WTC11 (cell line): ENCODE data around the gene GALNT4. TPM values are rescaled to one million over a fixed set of nuclear protein-coding genes. Genes with fewer than 3 reads are reported as not detected.

Experiments used
- ATAC-seq: fragments of 200-7000 bp; cut with Tn5 transposase; 2 replicates; pipeline ENCODE4 v1.10.0; 2021; ENCODE audit warnings: mild to moderate bottlenecking, moderate library complexity
- CTCF ChIA-PET: fragments of 300-600 bp; sonication (Branson Sonifier 250); formaldehyde crosslinking; loops from one replicate; lab custom pipeline; 2021; ENCODE audit warnings: antibody characterized with exemption; lab: Charles Lee
- POLR2A ChIA-PET: fragments of 350-600 bp; sonication (Branson Sonifier 250); formaldehyde crosslinking; loops from one replicate; lab custom pipeline; 2021; ENCODE audit warnings: antibody characterized with exemption; lab: Charles Lee
- DNase-seq: peaks from one replicate; pipeline ENCODE4 v3.0.0; 2021; ENCODE audit warnings: low spot score
- H3K27ac Mint-ChIP-seq: 2 replicates; pipeline ENCODE4 v1.8.0; 2021; ENCODE audit warnings: mixed read lengths
- H3K27me3 Mint-ChIP-seq: 2 replicates; pipeline ENCODE4 v1.8.0; 2021; ENCODE audit warnings: low read depth, mild to moderate bottlenecking, moderate library complexity, mixed read lengths
- H3K36me3 Mint-ChIP-seq: 2 replicates; pipeline ENCODE4 v1.8.0; 2021; ENCODE audit warnings: mixed read lengths
- H3K4me1 Mint-ChIP-seq: 2 replicates; pipeline ENCODE4 v1.8.0; 2022; ENCODE audit warnings: mixed read lengths
- H3K4me3 Mint-ChIP-seq: 2 replicates; pipeline ENCODE4 v1.8.0; 2021; ENCODE audit warnings: mild to moderate bottlenecking, moderate library complexity, mixed read lengths
- H3K9me3 Mint-ChIP-seq: 2 replicates; pipeline ENCODE4 v1.8.0; 2021; ENCODE audit warnings: mixed read lengths
- ELF4 ChIP-seq: sonication (generic); formaldehyde crosslinking; IDR thresholded peaks from 2 replicates; pipeline ENCODE4 v1.8.1; 2022; ENCODE audit warnings: low read depth, mild to moderate bottlenecking, moderate library complexity, missing genetic modification reagents
- EMX1 ChIP-seq: fragments of 250-450 bp; sonication (Bioruptor Pico); IDR thresholded peaks from 2 replicates; pipeline ENCODE4 v1.8.0; 2021; ENCODE audit warnings: mild to moderate bottlenecking
- GABPB1 ChIP-seq: sonication (generic); formaldehyde crosslinking; IDR thresholded peaks from 2 replicates; pipeline ENCODE4 v1.8.1; 2023; ENCODE audit warnings: mild to moderate bottlenecking, missing genetic modification reagents
- GRHL2 ChIP-seq: fragments of 250-450 bp; sonication (Bioruptor Pico); IDR thresholded peaks from 2 replicates; pipeline ENCODE4 v1.8.0; 2022; ENCODE audit warnings: mild to moderate bottlenecking, moderate library complexity; ENCODE audit not compliant: insufficient replicate concordance, severe bottlenecking
- JUN ChIP-seq: sonication (generic); formaldehyde crosslinking; IDR thresholded peaks from 2 replicates; pipeline ENCODE4 v1.8.0; 2023; ENCODE audit warnings: mild to moderate bottlenecking, missing genetic modification reagents
- NR2C2 ChIP-seq: sonication (generic); formaldehyde crosslinking; IDR thresholded peaks from 2 replicates; pipeline ENCODE4 v1.8.0; 2022; ENCODE audit warnings: mild to moderate bottlenecking, missing genetic modification reagents
- TEAD1 ChIP-seq: sonication (generic); formaldehyde crosslinking; IDR thresholded peaks from 2 replicates; pipeline ENCODE4 v1.8.0; 2022; ENCODE audit warnings: mild to moderate bottlenecking, missing genetic modification reagents
- ZNF317 ChIP-seq: sonication (generic); formaldehyde crosslinking; IDR thresholded peaks from 2 replicates; pipeline ENCODE4 v1.8.1; 2023; ENCODE audit warnings: low read depth, mild to moderate bottlenecking, moderate library complexity, missing genetic modification reagents, borderline replicate concordance
- total RNA-seq: library from RNA; stranded (reverse); gene quantifications from 3 replicates; pipeline ENCODE4 v1.2.3, GENCODE V29; 2021
- TF ChIP-seq, protein P1 (sequence below): sonication (generic); formaldehyde crosslinking; IDR thresholded peaks from 2 replicates; pipeline ENCODE4 v1.8.0; 2023; ENCODE audit warnings: mild to moderate bottlenecking, missing genetic modification reagents
- TF ChIP-seq, protein P2 (sequence below): sonication (generic); formaldehyde crosslinking; IDR thresholded peaks from 2 replicates; pipeline ENCODE4 v1.8.1; 2023; ENCODE audit warnings: mild to moderate bottlenecking, missing genetic modification reagents, moderate library complexity
- TF ChIP-seq, protein P3 (sequence below): sonication (generic); formaldehyde crosslinking; IDR thresholded peaks from 2 replicates; pipeline ENCODE4 v1.8.1; 2022; ENCODE audit warnings: mild to moderate bottlenecking, moderate library complexity, missing genetic modification reagents
- TF ChIP-seq, protein P4 (sequence below): fragments of 250-450 bp; sonication (Bioruptor Pico); IDR thresholded peaks from 2 replicates; pipeline ENCODE4 v1.9.0; 2021; ENCODE audit warnings: mild to moderate bottlenecking, borderline replicate concordance
- TF ChIP-seq, protein P5 (sequence below): sonication (generic); formaldehyde crosslinking; IDR thresholded peaks from 2 replicates; pipeline ENCODE4 v1.8.0; 2022; ENCODE audit warnings: missing genetic modification reagents

GALNT4 gene
- total RNA-seq, 1 experiment from 2014 or later, result 3.9 TPM

DNA sequence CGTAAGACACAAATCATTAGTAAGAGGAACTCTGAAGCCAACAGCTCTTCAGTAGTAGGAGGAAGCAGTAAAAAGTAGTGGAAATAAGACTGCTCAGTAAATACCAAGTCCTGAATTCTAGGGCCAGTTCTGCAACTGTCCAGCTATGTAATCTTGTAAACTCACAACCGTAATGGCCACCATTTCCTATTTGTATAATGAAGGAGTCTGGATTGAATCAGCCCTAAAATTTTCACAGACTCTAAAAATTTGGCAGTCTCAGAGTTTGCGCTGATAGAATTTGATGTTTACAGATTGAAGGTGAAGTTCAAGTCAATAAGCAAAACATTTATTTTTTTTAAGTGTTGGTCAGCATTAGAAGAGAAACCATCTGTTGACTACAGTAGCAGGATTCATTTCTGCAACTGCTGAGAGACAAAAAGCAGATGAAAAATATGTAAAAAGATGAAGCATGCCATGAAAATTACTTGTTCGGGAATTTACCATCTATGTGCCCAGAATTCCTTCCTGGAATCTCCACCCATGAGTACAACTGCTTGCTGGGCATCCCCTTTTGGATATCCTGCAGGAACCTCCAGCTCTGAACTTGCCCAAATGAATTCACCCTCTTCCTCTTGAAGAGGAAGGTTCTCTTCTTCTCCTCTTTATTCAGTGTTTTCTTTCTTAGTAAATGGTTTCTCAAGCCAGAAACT lies 47.5 kb downstream of the GALNT4 start:
- no peak for ATAC-seq

More for the DNA sequence above, 47.5 kb downstream of the GALNT4 start:
- Mint-ChIP-seq H3K27ac (no peak overlapping the region), H3K27me3 (no peaks in the 10 kb centered on the region), H3K4me3 (no peak overlapping the region), H3K9me3 (no peaks in the 10 kb centered on the region), H3K4me1 (no peaks in the 10 kb centered on the region), H3K36me3 (no peaks in the 10 kb centered on the region)
- CTCF ChIA-PET, result interaction anchor here (1.0 to 1.7 kb wide), 4 partner anchors 9 to 458 kb away, joined by 3 to 5 read pairs (median 4); no protein-coding TSS in a partner anchor
- TF ChIP-seq EMX1 (CRISPR knock-in tag), result no peak
- TF ChIP-seq TEAD1, result no peak
- TF ChIP-seq JUN (CRISPR knock-in tag), result no peak
- TF ChIP-seq GABPB1 (CRISPR knock-in tag), result no peak
- TF ChIP-seq, protein P1, sequence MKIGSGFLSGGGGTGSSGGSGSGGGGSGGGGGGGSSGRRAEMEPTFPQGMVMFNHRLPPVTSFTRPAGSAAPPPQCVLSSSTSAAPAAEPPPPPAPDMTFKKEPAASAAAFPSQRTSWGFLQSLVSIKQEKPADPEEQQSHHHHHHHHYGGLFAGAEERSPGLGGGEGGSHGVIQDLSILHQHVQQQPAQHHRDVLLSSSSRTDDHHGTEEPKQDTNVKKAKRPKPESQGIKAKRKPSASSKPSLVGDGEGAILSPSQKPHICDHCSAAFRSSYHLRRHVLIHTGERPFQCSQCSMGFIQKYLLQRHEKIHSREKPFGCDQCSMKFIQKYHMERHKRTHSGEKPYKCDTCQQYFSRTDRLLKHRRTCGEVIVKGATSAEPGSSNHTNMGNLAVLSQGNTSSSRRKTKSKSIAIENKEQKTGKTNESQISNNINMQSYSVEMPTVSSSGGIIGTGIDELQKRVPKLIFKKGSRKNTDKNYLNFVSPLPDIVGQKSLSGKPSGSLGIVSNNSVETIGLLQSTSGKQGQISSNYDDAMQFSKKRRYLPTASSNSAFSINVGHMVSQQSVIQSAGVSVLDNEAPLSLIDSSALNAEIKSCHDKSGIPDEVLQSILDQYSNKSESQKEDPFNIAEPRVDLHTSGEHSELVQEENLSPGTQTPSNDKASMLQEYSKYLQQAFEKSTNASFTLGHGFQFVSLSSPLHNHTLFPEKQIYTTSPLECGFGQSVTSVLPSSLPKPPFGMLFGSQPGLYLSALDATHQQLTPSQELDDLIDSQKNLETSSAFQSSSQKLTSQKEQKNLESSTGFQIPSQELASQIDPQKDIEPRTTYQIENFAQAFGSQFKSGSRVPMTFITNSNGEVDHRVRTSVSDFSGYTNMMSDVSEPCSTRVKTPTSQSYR (CRISPR knock-in tag), result no peak
- TF ChIP-seq, protein P2, sequence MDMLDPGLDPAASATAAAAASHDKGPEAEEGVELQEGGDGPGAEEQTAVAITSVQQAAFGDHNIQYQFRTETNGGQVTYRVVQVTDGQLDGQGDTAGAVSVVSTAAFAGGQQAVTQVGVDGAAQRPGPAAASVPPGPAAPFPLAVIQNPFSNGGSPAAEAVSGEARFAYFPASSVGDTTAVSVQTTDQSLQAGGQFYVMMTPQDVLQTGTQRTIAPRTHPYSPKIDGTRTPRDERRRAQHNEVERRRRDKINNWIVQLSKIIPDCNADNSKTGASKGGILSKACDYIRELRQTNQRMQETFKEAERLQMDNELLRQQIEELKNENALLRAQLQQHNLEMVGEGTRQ (CRISPR knock-in tag), result no peak
- TF ChIP-seq NR2C2, result no peak
- no peak for TF ChIP-seq ZNF317 (CRISPR knock-in tag)
- no peak for TF ChIP-seq ELF4 (CRISPR knock-in tag)
- TF ChIP-seq, protein P3, sequence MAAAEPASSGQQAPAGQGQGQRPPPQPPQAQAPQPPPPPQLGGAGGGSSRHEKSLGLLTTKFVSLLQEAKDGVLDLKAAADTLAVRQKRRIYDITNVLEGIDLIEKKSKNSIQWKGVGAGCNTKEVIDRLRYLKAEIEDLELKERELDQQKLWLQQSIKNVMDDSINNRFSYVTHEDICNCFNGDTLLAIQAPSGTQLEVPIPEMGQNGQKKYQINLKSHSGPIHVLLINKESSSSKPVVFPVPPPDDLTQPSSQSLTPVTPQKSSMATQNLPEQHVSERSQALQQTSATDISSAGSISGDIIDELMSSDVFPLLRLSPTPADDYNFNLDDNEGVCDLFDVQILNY (CRISPR knock-in tag), result no peak
- TF ChIP-seq, protein P4, sequence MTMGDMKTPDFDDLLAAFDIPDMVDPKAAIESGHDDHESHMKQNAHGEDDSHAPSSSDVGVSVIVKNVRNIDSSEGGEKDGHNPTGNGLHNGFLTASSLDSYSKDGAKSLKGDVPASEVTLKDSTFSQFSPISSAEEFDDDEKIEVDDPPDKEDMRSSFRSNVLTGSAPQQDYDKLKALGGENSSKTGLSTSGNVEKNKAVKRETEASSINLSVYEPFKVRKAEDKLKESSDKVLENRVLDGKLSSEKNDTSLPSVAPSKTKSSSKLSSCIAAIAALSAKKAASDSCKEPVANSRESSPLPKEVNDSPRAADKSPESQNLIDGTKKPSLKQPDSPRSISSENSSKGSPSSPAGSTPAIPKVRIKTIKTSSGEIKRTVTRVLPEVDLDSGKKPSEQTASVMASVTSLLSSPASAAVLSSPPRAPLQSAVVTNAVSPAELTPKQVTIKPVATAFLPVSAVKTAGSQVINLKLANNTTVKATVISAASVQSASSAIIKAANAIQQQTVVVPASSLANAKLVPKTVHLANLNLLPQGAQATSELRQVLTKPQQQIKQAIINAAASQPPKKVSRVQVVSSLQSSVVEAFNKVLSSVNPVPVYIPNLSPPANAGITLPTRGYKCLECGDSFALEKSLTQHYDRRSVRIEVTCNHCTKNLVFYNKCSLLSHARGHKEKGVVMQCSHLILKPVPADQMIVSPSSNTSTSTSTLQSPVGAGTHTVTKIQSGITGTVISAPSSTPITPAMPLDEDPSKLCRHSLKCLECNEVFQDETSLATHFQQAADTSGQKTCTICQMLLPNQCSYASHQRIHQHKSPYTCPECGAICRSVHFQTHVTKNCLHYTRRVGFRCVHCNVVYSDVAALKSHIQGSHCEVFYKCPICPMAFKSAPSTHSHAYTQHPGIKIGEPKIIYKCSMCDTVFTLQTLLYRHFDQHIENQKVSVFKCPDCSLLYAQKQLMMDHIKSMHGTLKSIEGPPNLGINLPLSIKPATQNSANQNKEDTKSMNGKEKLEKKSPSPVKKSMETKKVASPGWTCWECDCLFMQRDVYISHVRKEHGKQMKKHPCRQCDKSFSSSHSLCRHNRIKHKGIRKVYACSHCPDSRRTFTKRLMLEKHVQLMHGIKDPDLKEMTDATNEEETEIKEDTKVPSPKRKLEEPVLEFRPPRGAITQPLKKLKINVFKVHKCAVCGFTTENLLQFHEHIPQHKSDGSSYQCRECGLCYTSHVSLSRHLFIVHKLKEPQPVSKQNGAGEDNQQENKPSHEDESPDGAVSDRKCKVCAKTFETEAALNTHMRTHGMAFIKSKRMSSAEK, result no peak
- TF ChIP-seq, protein P5, sequence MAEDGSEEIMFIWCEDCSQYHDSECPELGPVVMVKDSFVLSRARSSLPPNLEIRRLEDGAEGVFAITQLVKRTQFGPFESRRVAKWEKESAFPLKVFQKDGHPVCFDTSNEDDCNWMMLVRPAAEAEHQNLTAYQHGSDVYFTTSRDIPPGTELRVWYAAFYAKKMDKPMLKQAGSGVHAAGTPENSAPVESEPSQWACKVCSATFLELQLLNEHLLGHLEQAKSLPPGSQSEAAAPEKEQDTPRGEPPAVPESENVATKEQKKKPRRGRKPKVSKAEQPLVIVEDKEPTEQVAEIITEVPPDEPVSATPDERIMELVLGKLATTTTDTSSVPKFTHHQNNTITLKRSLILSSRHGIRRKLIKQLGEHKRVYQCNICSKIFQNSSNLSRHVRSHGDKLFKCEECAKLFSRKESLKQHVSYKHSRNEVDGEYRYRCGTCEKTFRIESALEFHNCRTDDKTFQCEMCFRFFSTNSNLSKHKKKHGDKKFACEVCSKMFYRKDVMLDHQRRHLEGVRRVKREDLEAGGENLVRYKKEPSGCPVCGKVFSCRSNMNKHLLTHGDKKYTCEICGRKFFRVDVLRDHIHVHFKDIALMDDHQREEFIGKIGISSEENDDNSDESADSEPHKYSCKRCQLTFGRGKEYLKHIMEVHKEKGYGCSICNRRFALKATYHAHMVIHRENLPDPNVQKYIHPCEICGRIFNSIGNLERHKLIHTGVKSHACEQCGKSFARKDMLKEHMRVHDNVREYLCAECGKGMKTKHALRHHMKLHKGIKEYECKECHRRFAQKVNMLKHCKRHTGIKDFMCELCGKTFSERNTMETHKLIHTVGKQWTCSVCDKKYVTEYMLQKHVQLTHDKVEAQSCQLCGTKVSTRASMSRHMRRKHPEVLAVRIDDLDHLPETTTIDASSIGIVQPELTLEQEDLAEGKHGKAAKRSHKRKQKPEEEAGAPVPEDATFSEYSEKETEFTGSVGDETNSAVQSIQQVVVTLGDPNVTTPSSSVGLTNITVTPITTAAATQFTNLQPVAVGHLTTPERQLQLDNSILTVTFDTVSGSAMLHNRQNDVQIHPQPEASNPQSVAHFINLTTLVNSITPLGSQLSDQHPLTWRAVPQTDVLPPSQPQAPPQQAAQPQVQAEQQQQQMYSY (CRISPR knock-in tag), result no peak
- no peak for TF ChIP-seq GRHL2
- POLR2A ChIA-PET, result no interaction called here
- DNase-seq, result no peak
